Measurements from ENCODE around the gene TNNT2. TPM values are rescaled to one million over a fixed set of nuclear protein-coding genes. Genes with fewer than 3 reads are reported as not detected.

The TNNT2 gene
- total and polyA plus RNA-seq, 2 of the 8 experiments (the other 6 are each of a cell fraction or from before 2014, with no cell fraction given) = 3.1 to 21.0 TPM

DNA sequence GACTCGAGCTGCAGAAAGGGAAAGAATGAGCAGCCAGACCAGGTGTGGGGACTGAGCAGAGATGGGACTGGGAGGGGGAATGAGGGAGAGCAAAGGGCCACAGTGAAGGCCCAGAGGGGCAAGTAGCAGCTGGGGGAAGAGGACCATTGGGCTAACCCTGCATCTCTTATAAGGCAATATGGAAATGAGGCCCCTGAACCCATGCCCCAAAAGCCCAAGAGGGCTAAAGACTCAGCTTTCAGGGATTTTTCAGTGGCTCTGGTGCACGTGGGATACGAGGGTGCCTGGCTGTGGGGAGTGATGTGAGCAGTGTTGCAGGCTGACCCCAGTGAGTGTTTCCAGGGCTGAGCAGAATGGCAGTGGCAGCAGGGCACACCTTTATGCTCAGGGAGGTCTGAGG, 44.5 kb upstream of the TNNT2 start:
- ChIA-PET CTCF (ENCODE audit: partially characterized antibody) (interaction anchor here (0.7 to 7.0 kb wide), 10 partner anchors 10 to 110 kb away, joined by 3 to 60 read pairs (median 4); no protein-coding TSS in a partner anchor), POLR2A (ENCODE audit: partially characterized antibody) (interaction anchor here (1.7 to 2.6 kb wide), 2 partner anchors 11 to 15 kb away, joined by 4 to 8 read pairs; no protein-coding TSS in a partner anchor)
- no peak overlapping the region for H2BK120ac ChIP-seq (replicated peaks; ENCODE audit: low read depth, low read length)
- H2AFZ ChIP-seq (ENCODE audit: low read length) = no peak overlapping the region
- no peaks in the 10 kb centered on the region; the same call in 1 of the 2 replicates for H3K23me2 ChIP-seq (ENCODE audit: low read depth, low read length)
- H3K4ac ChIP-seq (replicated peaks; ENCODE audit: insufficient read length, low read depth, low read length) = no peak overlapping the region
- no peak overlapping the region for H3K4me2 ChIP-seq (ENCODE audit: insufficient read depth in 1 of 2, low read depth in 2 of 2, low read length in 2 of 2)
- no peak overlapping the region for H3K14ac ChIP-seq (ENCODE audit: insufficient read length)
- H3K9me3 ChIP-seq (ENCODE audit: insufficient read depth in 2 of 2, low read depth in 1 of 2, low read length in 1 of 2) = no peaks in the 10 kb centered on the region; a peak in 1 of 4 replicates
- 0 out of 7 replicates have a peak, but pooled peaks cover 0 to 2% (median 0%) of the 10 kb centered on the region in 4 experiments for H3K27me3 ChIP-seq (replicated peaks in 1 of 4; ENCODE audit: control insufficient read depth in 3 of 4, extremely low read depth in 1 of 4, insufficient read depth in 3 of 4, low read length in 3 of 4)
- no peak overlapping the region for H2BK5ac ChIP-seq (ENCODE audit: low read depth, low read length)
- no peak overlapping the region for H2BK15ac ChIP-seq (ENCODE audit: low read length)
- H3K79me1 ChIP-seq (ENCODE audit: low read depth, low read length) = no peaks in the 10 kb centered on the region
- H3K18ac ChIP-seq (ENCODE audit: extremely low read depth, low read length) = no peak overlapping the region
- no peak overlapping the region for H3K27ac ChIP-seq (ENCODE audit: low read depth, low read length)
- no peak overlapping the region; the same call in 1 of the 2 replicates for H2BK12ac ChIP-seq (ENCODE audit: low read depth, low read length)
- no peak overlapping the region for H3K4me3 ChIP-seq (ENCODE audit: extremely low read depth in 1 of 4, insufficient read depth in 2 of 4, low read depth in 3 of 4, low read length in 4 of 4)
- FAIRE-seq (no peak), DNase-seq (ENCODE audit: low read depth in 1 of 2, low spot score in 2 of 2) (no peak)
- no peaks in the 10 kb centered on the region for H3K79me2 ChIP-seq (ENCODE audit: control insufficient read depth in 1 of 2, insufficient read depth in 2 of 2, low read length in 2 of 2)
- H2BK20ac ChIP-seq (ENCODE audit: low read length) = no peak overlapping the region
- WGBS, 2 experiments (ENCODE audit: extremely low coverage in 1 of 2, insufficient coverage in 1 of 2, insufficient read length in 1 of 2, insufficient replicate concordance in 2 of 2, low coverage in 1 of 2, low lambda C conversion rate in 2 of 2, missing lambda C conversion rate in 1 of 2) = 78% methylated on average over 3 of the region's 3 CpGs; no CpG with 5 or more reads in 1 of the 2 experiments
- no peaks in the 10 kb centered on the region for H3K36me3 ChIP-seq (ENCODE audit: control insufficient read depth in 2 of 4, insufficient read depth in 4 of 4, low read length in 3 of 4)
- H4K8ac ChIP-seq (ENCODE audit: extremely low read depth, insufficient read depth, low read length) = peak overlapping the region; percentile 8; the same call in 1 of the 2 replicates
- H3K23ac ChIP-seq (ENCODE audit: insufficient read length) = no peak overlapping the region
- H4K91ac ChIP-seq (replicated peaks; ENCODE audit: insufficient read length, low read length) = no peak overlapping the region
- no peak overlapping the region for H4K5ac ChIP-seq (ENCODE audit: insufficient read length, low read depth, low read length)
- no peak overlapping the region for H2AK5ac ChIP-seq (ENCODE audit: low read depth, low read length)
- H4K20me1 ChIP-seq (replicated peaks in 1 of 2; ENCODE audit: control insufficient read depth in 1 of 2, insufficient read depth in 2 of 2, low read length in 2 of 2) = no peaks in the 10 kb centered on the region
- no peak overlapping the region for H3K9ac ChIP-seq (replicated peaks in 1 of 4; ENCODE audit: extremely low read depth in 1 of 4, low read depth in 3 of 4, low read length in 3 of 4)
- H3K4me1 ChIP-seq (replicated peaks in 1 of 4; ENCODE audit: control insufficient read depth in 3 of 4, insufficient read depth in 4 of 4, low read length in 3 of 4) = peaks cover 0 to 10% (median 0%) of the 10 kb centered on the region in 4 experiments; a peak in 1 of 7 replicates
- no peak overlapping the region for H3K56ac ChIP-seq (replicated peaks; ENCODE audit: insufficient read length, low read depth, low read length)
- TF ChIP-seq POU5F1 (IDR thresholded peaks at IDR 0.05; ENCODE audit: low read depth, low read length) (no peak), GTF2F1 (IDR thresholded peaks at IDR 0.05; ENCODE audit: borderline replicate concordance, low read depth, low read length) (no peak), ZNF274 (IDR thresholded peaks at IDR 0.05; ENCODE audit: borderline replicate concordance, extremely low read depth, low read length) (no peak), RAD21 (IDR thresholded peaks at IDR 0.05 in 1 of 2, conservative IDR thresholded peaks at IDR 0.05 in 1 of 2; ENCODE audit: low read depth in 2 of 2, low read length in 2 of 2) (no peak), BACH1 (IDR thresholded peaks at IDR 0.05; ENCODE audit: low read length) (no peak), BCL11A (IDR thresholded peaks at IDR 0.05; ENCODE audit: low read depth in 2 of 2, low read length in 2 of 2) (no peak), CBX8 (IDR thresholded peaks at IDR 0.05; ENCODE audit: borderline replicate concordance, low read depth, low read length) (no peak), SAP30 (IDR thresholded peaks at IDR 0.05; ENCODE audit: insufficient read depth, insufficient replicate concordance, low read length) (no peak), YY1 (IDR thresholded peaks at IDR 0.05; ENCODE audit: low read depth, low read length) (no peak), CEBPB (IDR thresholded peaks at IDR 0.05; ENCODE audit: low read depth, low read length) (no peak), EZH2 (IDR thresholded peaks at IDR 0.05; ENCODE audit: low read depth, low read length, severe bottlenecking) (no peak), SIRT6 (IDR thresholded peaks at IDR 0.05; ENCODE audit: low read length) (no peak)
- TF ChIP-seq, protein P1, sequence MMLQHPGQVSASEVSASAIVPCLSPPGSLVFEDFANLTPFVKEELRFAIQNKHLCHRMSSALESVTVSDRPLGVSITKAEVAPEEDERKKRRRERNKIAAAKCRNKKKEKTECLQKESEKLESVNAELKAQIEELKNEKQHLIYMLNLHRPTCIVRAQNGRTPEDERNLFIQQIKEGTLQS (IDR thresholded peaks at IDR 0.05; ENCODE audit: insufficient read depth, low read depth, low read length) = no peak

Data from H1 (cell line).